ENCODE measurements around the gene TSSK6. TPM values are rescaled to one million over a fixed set of nuclear protein-coding genes. Genes with fewer than 3 reads are reported as not detected.

The TSSK6 gene
- total and polyA plus RNA-seq, 2 experiments from 2014 or later, result 0.63 to 4.9 TPM

DNA sequence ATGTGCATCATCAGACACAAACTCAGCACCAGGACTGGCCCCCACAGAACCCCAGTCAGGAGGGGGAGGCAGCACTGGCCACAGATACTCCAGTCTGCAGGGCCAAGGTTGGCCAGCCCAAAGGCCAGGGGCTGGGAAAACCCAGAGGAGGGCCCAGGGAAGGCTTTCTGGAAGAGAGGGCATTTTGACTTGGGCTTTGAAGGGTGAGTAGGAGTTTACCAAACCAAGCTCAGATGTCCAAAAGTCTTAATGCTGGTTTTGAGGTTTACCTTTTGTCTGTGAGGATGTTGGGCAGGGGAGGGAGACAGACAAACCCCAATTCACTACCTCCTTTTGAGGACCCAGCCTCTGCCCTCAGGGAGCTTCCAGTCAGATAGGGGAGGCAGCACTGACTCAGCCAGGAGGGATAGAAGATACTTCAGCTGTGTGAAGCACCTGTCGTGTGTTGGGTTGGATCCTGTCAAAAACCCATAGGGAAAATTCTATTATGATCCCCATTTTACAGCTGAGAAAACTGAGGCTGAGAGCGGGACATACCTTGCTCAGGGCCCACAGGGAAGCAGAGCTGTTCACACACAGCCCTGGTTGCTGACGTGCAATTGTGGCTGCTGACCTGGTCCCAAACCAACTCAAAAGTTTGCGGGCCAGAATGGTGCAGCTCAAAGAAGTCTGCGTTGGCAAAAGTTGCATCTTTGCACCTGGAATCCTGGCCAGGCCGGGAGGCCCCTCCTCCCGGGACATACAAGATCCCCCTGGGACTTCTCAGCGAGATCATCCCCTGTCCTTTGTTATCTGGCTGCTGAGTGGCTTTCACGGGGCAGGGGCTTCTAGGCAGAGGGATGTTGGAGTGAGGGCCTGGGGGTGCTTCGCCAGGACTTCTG, 35.9 kb upstream of the TSSK6 start (continued):
- TF ChIP-seq, protein P1, sequence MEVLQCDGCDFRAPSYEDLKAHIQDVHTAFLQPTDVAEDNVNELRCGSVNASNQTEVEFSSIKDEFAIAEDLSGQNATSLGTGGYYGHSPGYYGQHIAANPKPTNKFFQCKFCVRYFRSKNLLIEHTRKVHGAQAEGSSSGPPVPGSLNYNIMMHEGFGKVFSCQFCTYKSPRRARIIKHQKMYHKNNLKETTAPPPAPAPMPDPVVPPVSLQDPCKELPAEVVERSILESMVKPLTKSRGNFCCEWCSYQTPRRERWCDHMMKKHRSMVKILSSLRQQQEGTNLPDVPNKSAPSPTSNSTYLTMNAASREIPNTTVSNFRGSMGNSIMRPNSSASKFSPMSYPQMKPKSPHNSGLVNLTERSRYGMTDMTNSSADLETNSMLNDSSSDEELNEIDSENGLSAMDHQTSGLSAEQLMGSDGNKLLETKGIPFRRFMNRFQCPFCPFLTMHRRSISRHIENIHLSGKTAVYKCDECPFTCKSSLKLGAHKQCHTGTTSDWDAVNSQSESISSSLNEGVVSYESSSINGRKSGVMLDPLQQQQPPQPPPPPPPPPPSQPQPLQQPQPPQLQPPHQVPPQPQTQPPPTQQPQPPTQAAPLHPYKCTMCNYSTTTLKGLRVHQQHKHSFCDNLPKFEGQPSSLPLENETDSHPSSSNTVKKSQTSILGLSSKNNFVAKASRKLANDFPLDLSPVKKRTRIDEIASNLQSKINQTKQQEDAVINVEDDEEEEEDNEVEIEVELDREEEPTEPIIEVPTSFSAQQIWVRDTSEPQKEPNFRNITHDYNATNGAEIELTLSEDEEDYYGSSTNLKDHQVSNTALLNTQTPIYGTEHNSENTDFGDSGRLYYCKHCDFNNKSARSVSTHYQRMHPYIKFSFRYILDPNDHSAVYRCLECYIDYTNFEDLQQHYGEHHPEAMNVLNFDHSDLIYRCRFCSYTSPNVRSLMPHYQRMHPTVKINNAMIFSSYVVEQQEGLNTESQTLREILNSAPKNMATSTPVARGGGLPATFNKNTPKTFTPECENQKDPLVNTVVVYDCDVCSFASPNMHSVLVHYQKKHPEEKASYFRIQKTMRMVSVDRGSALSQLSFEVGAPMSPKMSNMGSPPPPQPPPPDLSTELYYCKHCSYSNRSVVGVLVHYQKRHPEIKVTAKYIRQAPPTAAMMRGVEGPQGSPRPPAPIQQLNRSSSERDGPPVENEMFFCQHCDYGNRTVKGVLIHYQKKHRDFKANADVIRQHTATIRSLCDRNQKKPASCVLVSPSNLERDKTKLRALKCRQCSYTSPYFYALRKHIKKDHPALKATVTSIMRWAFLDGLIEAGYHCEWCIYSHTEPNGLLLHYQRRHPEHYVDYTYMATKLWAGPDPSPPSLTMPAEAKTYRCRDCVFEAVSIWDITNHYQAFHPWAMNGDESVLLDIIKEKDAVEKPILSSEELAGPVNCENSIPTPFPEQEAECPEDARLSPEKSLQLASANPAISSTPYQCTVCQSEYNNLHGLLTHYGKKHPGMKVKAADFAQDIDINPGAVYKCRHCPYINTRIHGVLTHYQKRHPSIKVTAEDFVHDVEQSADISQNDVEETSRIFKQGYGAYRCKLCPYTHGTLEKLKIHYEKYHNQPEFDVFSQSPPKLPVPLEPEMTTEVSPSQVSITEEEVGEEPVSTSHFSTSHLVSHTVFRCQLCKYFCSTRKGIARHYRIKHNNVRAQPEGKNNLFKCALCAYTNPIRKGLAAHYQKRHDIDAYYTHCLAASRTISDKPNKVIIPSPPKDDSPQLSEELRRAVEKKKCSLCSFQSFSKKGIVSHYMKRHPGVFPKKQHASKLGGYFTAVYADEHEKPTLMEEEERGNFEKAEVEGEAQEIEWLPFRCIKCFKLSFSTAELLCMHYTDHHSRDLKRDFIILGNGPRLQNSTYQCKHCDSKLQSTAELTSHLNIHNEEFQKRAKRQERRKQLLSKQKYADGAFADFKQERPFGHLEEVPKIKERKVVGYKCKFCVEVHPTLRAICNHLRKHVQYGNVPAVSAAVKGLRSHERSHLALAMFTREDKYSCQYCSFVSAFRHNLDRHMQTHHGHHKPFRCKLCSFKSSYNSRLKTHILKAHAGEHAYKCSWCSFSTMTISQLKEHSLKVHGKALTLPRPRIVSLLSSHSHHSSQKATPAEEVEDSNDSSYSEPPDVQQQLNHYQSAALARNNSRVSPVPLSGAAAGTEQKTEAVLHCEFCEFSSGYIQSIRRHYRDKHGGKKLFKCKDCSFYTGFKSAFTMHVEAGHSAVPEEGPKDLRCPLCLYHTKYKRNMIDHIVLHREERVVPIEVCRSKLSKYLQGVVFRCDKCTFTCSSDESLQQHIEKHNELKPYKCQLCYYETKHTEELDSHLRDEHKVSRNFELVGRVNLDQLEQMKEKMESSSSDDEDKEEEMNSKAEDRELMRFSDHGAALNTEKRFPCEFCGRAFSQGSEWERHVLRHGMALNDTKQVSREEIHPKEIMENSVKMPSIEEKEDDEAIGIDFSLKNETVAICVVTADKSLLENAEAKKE (CRISPR knock-in tag; IDR thresholded peaks at IDR 0.05), result no peak
- TF ChIP-seq POLR2AphosphoS5 (IDR thresholded peaks at IDR 0.05; ENCODE audit: low read depth), result no peak

DNA sequence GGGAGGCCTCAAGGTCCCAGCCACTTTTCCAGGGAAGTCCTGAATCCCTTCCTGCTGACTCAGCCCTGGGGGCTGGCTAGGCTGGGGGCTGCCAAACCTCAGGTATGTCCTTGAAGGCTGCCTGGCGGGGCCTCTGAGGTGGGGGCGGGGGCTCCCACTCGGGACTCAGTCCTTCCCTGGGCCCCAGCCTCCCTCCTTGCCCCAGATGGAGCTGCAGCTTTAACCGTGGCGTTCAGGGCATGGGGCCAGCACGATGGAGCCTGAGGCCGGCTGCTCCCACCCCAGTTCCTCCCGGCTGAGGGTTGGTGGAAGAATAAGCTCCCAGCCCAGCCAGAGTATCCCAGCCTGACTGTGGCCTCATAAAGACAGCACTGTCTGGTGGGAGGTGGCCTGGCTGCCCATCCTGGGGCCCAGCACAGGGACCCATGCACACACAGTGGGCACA, 35.2 kb upstream of the TSSK6 start:
- no peak overlapping the region for H3K27ac ChIP-seq (ENCODE audit: low read depth)
- no peaks in the 10 kb centered on the region for H3K36me3 ChIP-seq (ENCODE audit: insufficient read depth)
- DNase-seq (ENCODE audit: low spot score) (no peak), ATAC-seq (no peak)
- no peaks in the 10 kb centered on the region for H3K27me3 ChIP-seq (ENCODE audit: insufficient read depth)
- H4K20me1 ChIP-seq (replicated peaks; ENCODE audit: insufficient read depth), result no peaks in the 10 kb centered on the region
- no peak overlapping the region for H3K4me2 ChIP-seq
- H3K9me3 Mint-ChIP-seq, result no peaks in the 10 kb centered on the region; the same call in 1 of the 3 replicates
- H3K4me3 Mint-ChIP-seq, result no peak overlapping the region
- TF ChIP-seq EZH2 (IDR thresholded peaks at IDR 0.05; ENCODE audit: low read depth, unreplicated experiment), result no peak
- no peak for TF ChIP-seq ZNF331 (CRISPR knock-in tag; IDR thresholded peaks at IDR 0.05; ENCODE audit: low read depth)
- H3K36me3 Mint-ChIP-seq (ENCODE audit: low read depth), result no peaks in the 10 kb centered on the region; the same call in 2 of the 3 replicates
- H3K9me2 ChIP-seq (ENCODE audit: insufficient read depth), result no peaks in the 10 kb centered on the region
- H3K27ac Mint-ChIP-seq, result no peak overlapping the region
- peaks cover 6% of the 10 kb centered on the region; the same call in 1 of the 3 replicates for H3K4me1 Mint-ChIP-seq
- peaks cover 7% of the 10 kb centered on the region; the same call in 1 of the 2 replicates for H3F3A ChIP-seq (replicated peaks; ENCODE audit: low read depth)
- no peak overlapping the region for H2AFZ ChIP-seq
- peaks cover 11% of the 10 kb centered on the region for H3K27me3 Mint-ChIP-seq (ENCODE audit: insufficient read depth, low read depth, poor library complexity)
- H3K79me2 ChIP-seq (replicated peaks; ENCODE audit: insufficient read depth), result no peaks in the 10 kb centered on the region
- no peak overlapping the region for H3K4me3 ChIP-seq
- no peaks in the 10 kb centered on the region for H3K4me1 ChIP-seq (ENCODE audit: insufficient read depth)

Data from GM23338 (cell line).